GM12878 (cell line): ENCODE results near the gene TUBB3.

Experiments used
- CBFB ChIP-seq: IDR thresholded peaks from 2 replicates; pipeline ENCODE4 v1.6.1; 2016; ENCODE audit warnings: antibody characterized with exemption, low read depth
- ESRRA ChIP-seq: IDR thresholded peaks from 2 replicates; pipeline ENCODE4 v1.6.1; 2012; ENCODE audit warnings: mild to moderate bottlenecking, low read length, improper control_type of control experiment
- GABPA ChIP-seq: IDR thresholded peaks from 2 replicates; pipeline ENCODE4 v1.6.1; 2014; ENCODE audit warnings: antibody characterized with exemption, low read depth, mild to moderate bottlenecking, inconsistent platforms
- KDM1A ChIP-seq: fragments of 200-600 bp; sonication (generic); IDR thresholded peaks from 2 replicates; pipeline ENCODE4 v1.6.1; 2016; ENCODE audit warnings: borderline replicate concordance
- MYC ChIP-seq: IDR thresholded peaks from 2 replicates; pipeline ENCODE4 v1.6.1; 2011; ENCODE audit warnings: mild to moderate bottlenecking, low read length, moderate library complexity, inconsistent platforms; ENCODE audit not compliant: insufficient read depth, insufficient replicate concordance, insufficient read length, severe bottlenecking
- POLR2AphosphoS5 ChIP-seq: IDR thresholded peaks from 2 replicates; pipeline ENCODE4 v1.6.1; 2011; ENCODE audit warnings: mild to moderate bottlenecking, low read length, inconsistent platforms
- TARDBP ChIP-seq: IDR thresholded peaks from 2 replicates; pipeline ENCODE4 v1.6.1; 2016; ENCODE audit warnings: borderline replicate concordance
- TF ChIP-seq, protein P1 (sequence below), 3 experiments: IDR thresholded peaks in 2 of 3; conservative IDR thresholded peaks in 1 of 3; 2 replicates each; pipeline ENCODE4 v1.5.1; 2011; ENCODE audit warnings: low read depth in 3 of 3, low read length in 3 of 3, mild to moderate bottlenecking in 3 of 3, control low read depth in 2 of 3, moderate library complexity in 2 of 3, inconsistent platforms in 1 of 3, mixed read lengths in 1 of 3; ENCODE audit not compliant: control insufficient read depth in 2 of 3, insufficient read depth in 1 of 3; ENCODE audit errors: extremely low read depth in 1 of 3

DNA sequence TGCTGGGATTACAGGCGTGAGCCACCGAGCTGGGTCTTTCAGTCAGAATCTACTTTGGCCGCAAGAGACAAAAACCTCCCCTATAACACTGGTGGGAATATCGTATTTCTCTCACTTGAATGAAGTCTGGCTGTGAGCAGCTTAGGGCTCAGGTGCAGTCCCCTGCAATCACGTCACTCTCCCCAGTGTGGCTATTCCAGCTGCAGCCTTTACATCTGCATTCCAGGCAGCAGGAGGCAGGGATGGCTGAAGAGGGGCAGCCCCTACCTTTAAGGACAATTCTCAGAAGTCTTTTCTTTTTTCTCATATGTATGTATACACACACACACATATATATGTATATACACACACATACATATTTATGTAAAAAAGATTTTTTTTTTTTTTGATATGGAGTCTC is 28.4 kb downstream of the TUBB3 start:
- no peak for TF ChIP-seq TARDBP
- no peak for TF ChIP-seq GABPA
- no peak for TF ChIP-seq KDM1A
- TF ChIP-seq, protein P1, sequence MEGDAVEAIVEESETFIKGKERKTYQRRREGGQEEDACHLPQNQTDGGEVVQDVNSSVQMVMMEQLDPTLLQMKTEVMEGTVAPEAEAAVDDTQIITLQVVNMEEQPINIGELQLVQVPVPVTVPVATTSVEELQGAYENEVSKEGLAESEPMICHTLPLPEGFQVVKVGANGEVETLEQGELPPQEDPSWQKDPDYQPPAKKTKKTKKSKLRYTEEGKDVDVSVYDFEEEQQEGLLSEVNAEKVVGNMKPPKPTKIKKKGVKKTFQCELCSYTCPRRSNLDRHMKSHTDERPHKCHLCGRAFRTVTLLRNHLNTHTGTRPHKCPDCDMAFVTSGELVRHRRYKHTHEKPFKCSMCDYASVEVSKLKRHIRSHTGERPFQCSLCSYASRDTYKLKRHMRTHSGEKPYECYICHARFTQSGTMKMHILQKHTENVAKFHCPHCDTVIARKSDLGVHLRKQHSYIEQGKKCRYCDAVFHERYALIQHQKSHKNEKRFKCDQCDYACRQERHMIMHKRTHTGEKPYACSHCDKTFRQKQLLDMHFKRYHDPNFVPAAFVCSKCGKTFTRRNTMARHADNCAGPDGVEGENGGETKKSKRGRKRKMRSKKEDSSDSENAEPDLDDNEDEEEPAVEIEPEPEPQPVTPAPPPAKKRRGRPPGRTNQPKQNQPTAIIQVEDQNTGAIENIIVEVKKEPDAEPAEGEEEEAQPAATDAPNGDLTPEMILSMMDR (IDR thresholded peaks at IDR 0.05 in 2 of 3, conservative IDR thresholded peaks at IDR 0.05 in 1 of 3; ENCODE audit: control insufficient read depth in 2 of 3, extremely low read depth in 1 of 3, insufficient read depth in 1 of 3, low read depth in 3 of 3, low read length in 3 of 3), result no peak
- TF ChIP-seq CBFB, result no peak
- no peak for TF ChIP-seq MYC
- no peak for TF ChIP-seq ESRRA
- no peak for TF ChIP-seq POLR2AphosphoS5
